GM12878 (cell line): ENCODE data around the gene ASAH2.

ENCODE experiments used
- CHD2 ChIP-seq: IDR thresholded peaks from 2 replicates; pipeline ENCODE4 v1.6.1; 2011; ENCODE audit warnings: low read depth, low read length, improper control_type of control experiment, borderline replicate concordance
- CTCF ChIP-seq, 3 experiments: IDR thresholded peaks in 2 of 3; conservative IDR thresholded peaks in 1 of 3; 2 replicates each; pipeline ENCODE4 v1.5.1; 2011; ENCODE audit warnings: low read depth in 3 of 3, low read length in 3 of 3, mild to moderate bottlenecking in 3 of 3, control low read depth in 2 of 3, moderate library complexity in 2 of 3, inconsistent platforms in 1 of 3, mixed read lengths in 1 of 3; ENCODE audit not compliant: control insufficient read depth in 2 of 3, insufficient read depth in 1 of 3; ENCODE audit errors: extremely low read depth in 1 of 3
- ESRRA ChIP-seq: IDR thresholded peaks from 2 replicates; pipeline ENCODE4 v1.6.1; 2012; ENCODE audit warnings: mild to moderate bottlenecking, low read length, improper control_type of control experiment
- FOS ChIP-seq: IDR thresholded peaks from 3 replicates; pipeline ENCODE4 v1.6.1; 2011; ENCODE audit warnings: borderline replicate concordance; ENCODE audit not compliant: insufficient read length; ENCODE audit errors: extremely low read depth
- MXI1 ChIP-seq: fragments of 150-350 bp; IDR thresholded peaks from 2 replicates; pipeline ENCODE4 v1.6.1; 2011; ENCODE audit warnings: low read depth, mild to moderate bottlenecking, inconsistent platforms, low read length, improper control_type of control experiment
- POLR2A ChIP-seq: IDR thresholded peaks from 2 replicates; pipeline ENCODE4 v1.6.1; 2011; ENCODE audit warnings: low read depth, mild to moderate bottlenecking, low read length
- RFX5 ChIP-seq: IDR thresholded peaks from 2 replicates; pipeline ENCODE4 v1.6.1; 2011; ENCODE audit warnings: low read depth, low read length, improper control_type of control experiment
- ZBED1 ChIP-seq: IDR thresholded peaks from 2 replicates; pipeline ENCODE4 v1.6.1; 2016; ENCODE audit warnings: borderline replicate concordance
- ZBTB4 ChIP-seq: fragments of 450-650 bp; formaldehyde crosslinking; IDR thresholded peaks from 2 replicates; pipeline ENCODE4 v1.4.0; 2022; ENCODE audit warnings: mild to moderate bottlenecking, moderate library complexity
- ZNF622 ChIP-seq: fragments of 450-650 bp; IDR thresholded peaks from 2 replicates; pipeline ENCODE4 v1.6.1; 2017; ENCODE audit warnings: mild to moderate bottlenecking, inconsistent platforms

GRCh38 chr10:50251394-50251793 is at the start of gene ASAH2:
- TF ChIP-seq CTCF (IDR thresholded peaks at IDR 0.05 in 2 of 3, conservative IDR thresholded peaks at IDR 0.05 in 1 of 3; ENCODE audit: control insufficient read depth in 2 of 3, extremely low read depth in 1 of 3, insufficient read depth in 1 of 3, low read depth in 3 of 3, low read length in 3 of 3), result no peak
- no peak for TF ChIP-seq RFX5
- TF ChIP-seq CHD2, result no peak
- no peak for TF ChIP-seq ESRRA
- no peak for TF ChIP-seq POLR2A
- TF ChIP-seq FOS, result no peak
- TF ChIP-seq ZBED1, result no peak
- no peak for TF ChIP-seq ZBTB4 (CRISPR knock-in tag)
- no peak for TF ChIP-seq MXI1
- TF ChIP-seq ZNF622, result no peak
